A549 (cell line): Measurements from ENCODE around the gene ADAMTS2. TPM values are rescaled to one million over a fixed set of nuclear protein-coding genes. Genes with fewer than 3 reads are reported as not detected.

Experiments
- ATAC-seq, 2 experiments: fragments of 200-7000 bp in 1 of 2; fragments of >200 bp in 1 of 2; cut with Nextera tagmentation in 1 of 2; cut with Tn5 transposase in 1 of 2; 3 replicates each; pipeline versions ENCODE4 v1.8.0 to v1.9.1; 2018 to 2020; ENCODE audit warnings: mild to moderate bottlenecking in 1 of 2, moderate library complexity in 1 of 2
- CTCF ChIA-PET: fragments of 300-600 bp; sonication (Branson Sonifier 250); formaldehyde crosslinking; extraction: SDS; loops from one replicate; lab custom pipeline; 2021; ENCODE audit warnings: antibody characterized with exemption, inconsistent platforms; lab: Yijun Ruan, JAX
- POLR2A ChIA-PET: fragments of 350-600 bp; formaldehyde crosslinking; extraction: SDS; loops from one replicate; lab custom pipeline; 2021; ENCODE audit warnings: antibody characterized with exemption, inconsistent platforms; lab: Yijun Ruan, JAX
- DNase-seq, 2 experiments: peaks; one replicate each; pipeline versions ENCODE4 v3.0.0 to v3.0.0-alpha.2; 2011 to 2016; ENCODE audit warnings: low read depth in 1 of 2, low spot score in 1 of 2
- FAIRE-seq: peaks from 2 replicates; lab custom pipeline; 2011; peaks lifted over from hg19 to GRCh38; lab: Jason Lieb, UNC
- H3K27ac ChIP-seq, 2 experiments: fragments of >200 bp; sonication (Bioruptor Twin); formaldehyde crosslinking; 3 replicates each; pipeline ENCODE4 v1.5.1; 2016 to 2017
- H3K4me1 ChIP-seq: fragments of >200 bp; sonication (Bioruptor Twin); formaldehyde crosslinking; 3 replicates; pipeline ENCODE4 v1.6.1; 2016
- H3K4me2 ChIP-seq: fragments of >200 bp; sonication (Bioruptor Twin); formaldehyde crosslinking; 3 replicates; pipeline ENCODE4 v1.6.1; 2016
- H3K4me3 ChIP-seq: fragments of >200 bp; sonication (Bioruptor Twin); formaldehyde crosslinking; 3 replicates; pipeline ENCODE4 v1.5.1; 2016
- H3K9me3 ChIP-seq: fragments of >200 bp; sonication (Bioruptor Twin); formaldehyde crosslinking; 3 replicates; pipeline ENCODE4 v1.6.1; 2016
- CEBPB ChIP-seq, 2 experiments: fragments of >200 bp in 1 of 2; sonication (Bioruptor Twin) in 1 of 2; formaldehyde crosslinking in 1 of 2; IDR thresholded peaks; 2 replicates each; pipeline ENCODE4 v1.6.1; 2012 to 2016
- CTCF ChIP-seq: fragments of >200 bp; sonication (Bioruptor Twin); formaldehyde crosslinking; IDR thresholded peaks from 3 replicates; pipeline ENCODE4 v1.5.1; 2016
- EHF ChIP-seq: fragments of 250-450 bp; sonication (Bioruptor Pico); IDR thresholded peaks from 2 replicates; pipeline ENCODE4 v1.5.0; 2020; ENCODE audit warnings: mild to moderate bottlenecking
- FOSB ChIP-seq: fragments of 250-450 bp; sonication (Bioruptor Pico); IDR thresholded peaks from 2 replicates; pipeline ENCODE4 v1.5.0; 2020; ENCODE audit warnings: mild to moderate bottlenecking, moderate library complexity
- FOXS1 ChIP-seq: fragments of 250-450 bp; sonication (Bioruptor Pico); IDR thresholded peaks from 2 replicates; pipeline ENCODE4 v1.5.0; 2020; ENCODE audit warnings: mild to moderate bottlenecking, moderate library complexity
- GATA3 ChIP-seq: IDR thresholded peaks from 2 replicates; pipeline ENCODE4 v1.6.1; 2012; ENCODE audit warnings: borderline replicate concordance
- HES2 ChIP-seq: fragments of >200 bp; sonication (Bioruptor Twin); formaldehyde crosslinking; IDR thresholded peaks from 2 replicates; pipeline ENCODE4 v1.6.1; 2016
- HEYL ChIP-seq: fragments of 250-450 bp; sonication (Bioruptor Pico); IDR thresholded peaks from 2 replicates; pipeline ENCODE4 v1.8.0; 2021; ENCODE audit warnings: mild to moderate bottlenecking, moderate library complexity
- HMGXB4 ChIP-seq: fragments of 250-450 bp; sonication (Bioruptor Pico); IDR thresholded peaks from 2 replicates; pipeline ENCODE4 v1.5.0; 2021; ENCODE audit warnings: mild to moderate bottlenecking, moderate library complexity, borderline replicate concordance
- HOXA7 ChIP-seq: fragments of 250-450 bp; sonication (Bioruptor Pico); IDR thresholded peaks from 2 replicates; pipeline ENCODE4 v1.5.0; 2020; ENCODE audit warnings: mild to moderate bottlenecking, moderate library complexity
- JUNB ChIP-seq: fragments of >200 bp; sonication (Bioruptor Twin); formaldehyde crosslinking; IDR thresholded peaks from 2 replicates; pipeline ENCODE4 v1.6.1; 2016
- NR3C1 ChIP-seq: fragments of >200 bp; sonication (Bioruptor Twin); formaldehyde crosslinking; IDR thresholded peaks from 3 replicates; pipeline ENCODE4 v1.6.1; 2017
- PHF8 ChIP-seq: fragments of 200-600 bp; sonication (generic); IDR thresholded peaks from 2 replicates; pipeline ENCODE4 v1.6.1; 2016; ENCODE audit warnings: low read depth, mild to moderate bottlenecking, antibody characterized with exemption, moderate library complexity, borderline replicate concordance
- POLR2A ChIP-seq: IDR thresholded peaks from 2 replicates; pipeline ENCODE4 v1.6.1; 2012; ENCODE audit warnings: mild to moderate bottlenecking, low read length
- RAD21 ChIP-seq, 2 experiments: fragments of >200 bp in 1 of 2; sonication (Bioruptor Twin) in 1 of 2; formaldehyde crosslinking in 1 of 2; IDR thresholded peaks in 1 of 2; conservative IDR thresholded peaks in 1 of 2; 2 replicates in 1 of 2; 3 replicates in 1 of 2; pipeline ENCODE4 v1.6.1; 2012 to 2018; ENCODE audit warnings: inconsistent platforms in 1 of 2
- REST ChIP-seq: fragments of 200-600 bp; sonication (generic); IDR thresholded peaks from 2 replicates; pipeline ENCODE4 v1.6.1; 2016; ENCODE audit warnings: antibody characterized with exemption, mild to moderate bottlenecking, moderate library complexity
- RNF2 ChIP-seq: fragments of 200-600 bp; sonication (generic); IDR thresholded peaks from 2 replicates; pipeline ENCODE4 v1.6.1; 2016; ENCODE audit warnings: low read depth, mild to moderate bottlenecking, antibody characterized with exemption, moderate library complexity, borderline replicate concordance
- TP53 ChIP-seq: fragments of 250-450 bp; sonication (Bioruptor Pico); IDR thresholded peaks from 2 replicates; pipeline ENCODE4 v1.5.0; 2021; ENCODE audit warnings: mild to moderate bottlenecking, moderate library complexity
- ZFP36 ChIP-seq: fragments of 450-650 bp; IDR thresholded peaks from 2 replicates; pipeline ENCODE4 v1.6.1; 2014; ENCODE audit warnings: borderline replicate concordance; ENCODE audit not compliant: partially characterized antibody
- WGBS: methylation state at CpG from one replicate; pipeline ENCODE4 v1.1.6; 2017; ENCODE audit errors: missing lambda C conversion rate; 5-methylcytosine and 5-hydroxymethylcytosine counted together
- polyA plus RNA-seq, 4 experiments: library from polyadenylated mRNA; depleted of rRNA in 3 of 4; stranded (reverse); fragments of >200 nt; fragmentation: RNase III in 1 of 4; extraction: RNeasy Plus Mini Kit Qiagen cat#74134 plus additional on column Dnase treatment in 1 of 4; gene quantifications; 2 replicates in 3 of 4; 3 replicates in 1 of 4; pipeline ENCODE4 v1.2.3, GENCODE V29; 2011 to 2017
- TF ChIP-seq, protein P1 (sequence below): IDR thresholded peaks from 2 replicates; pipeline ENCODE4 v1.6.1; 2012

ADAMTS2 gene
- polyA plus RNA-seq, 2 of the 4 experiments (the other 2 are of a cell fraction), result not detected

DNA sequence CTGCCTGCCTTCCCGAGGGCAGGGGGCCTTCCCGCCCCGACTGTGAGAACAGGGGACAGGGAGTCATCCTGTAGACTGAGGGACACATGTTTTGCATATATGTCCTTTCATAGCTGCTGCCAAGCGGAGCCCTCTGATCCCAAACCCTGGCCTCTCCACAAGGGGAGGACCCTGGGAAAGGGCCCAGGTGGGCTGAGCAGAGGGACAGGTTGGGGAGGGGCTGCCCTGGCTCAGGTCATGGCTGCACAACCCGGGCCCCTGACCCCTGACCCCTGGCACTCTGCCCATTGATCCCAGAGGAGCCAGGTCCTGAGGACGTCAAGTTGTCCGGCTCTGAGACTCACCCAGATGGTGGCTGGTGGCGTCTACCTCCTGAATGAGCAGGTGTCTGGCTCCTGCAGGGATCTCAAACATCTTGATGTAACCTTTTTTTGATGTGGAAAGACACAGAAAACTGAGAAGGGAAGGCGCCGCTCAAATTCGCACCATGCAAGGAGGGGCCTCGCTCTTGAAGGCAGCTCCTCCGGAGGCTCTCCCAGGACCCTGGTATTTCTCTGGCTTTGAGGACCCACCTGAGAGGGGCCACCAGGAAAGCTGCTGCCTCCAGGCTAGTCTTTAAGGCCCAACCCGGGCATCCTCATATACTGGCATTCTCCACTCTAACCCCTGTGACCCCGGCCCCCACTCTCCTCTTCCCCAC, 213.2 kb downstream of the ADAMTS2 start:
- no peak for FAIRE-seq
- CTCF ChIA-PET, result no interaction called here
- Histone ChIP-seq H3K4me1 (no peaks in the 10 kb centered on the region), H3K4me3 (no peak overlapping the region), H3K27ac (no peak overlapping the region), H3K4me2 (no peak overlapping the region), H3K9me3 (peaks cover 18% of the 10 kb centered on the region; the same call in 1 of the 3 replicates)
- POLR2A ChIA-PET, result no interaction called here
- no peak for ATAC-seq
- no peak for DNase-seq
- no peak for TF ChIP-seq PHF8
- TF ChIP-seq JUNB, result no peak
- TF ChIP-seq, protein P1, sequence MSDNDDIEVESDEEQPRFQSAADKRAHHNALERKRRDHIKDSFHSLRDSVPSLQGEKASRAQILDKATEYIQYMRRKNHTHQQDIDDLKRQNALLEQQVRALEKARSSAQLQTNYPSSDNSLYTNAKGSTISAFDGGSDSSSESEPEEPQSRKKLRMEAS, result no peak
- TF ChIP-seq REST, result no peak
- no peak for TF ChIP-seq HOXA7 (CRISPR knock-in tag)
- TF ChIP-seq GATA3, result no peak
- TF ChIP-seq FOSB (CRISPR knock-in tag), result no peak
- TF ChIP-seq HES2, result no peak
- TF ChIP-seq CEBPB (IDR thresholded peaks at IDR 0.05), result no peak
- TF ChIP-seq EHF, result no peak
- TF ChIP-seq HEYL (CRISPR knock-in tag), result no peak
- TF ChIP-seq FOXS1 (CRISPR knock-in tag), result no peak
- TF ChIP-seq TP53 (CRISPR knock-in tag), result no peak
- TF ChIP-seq RNF2, result no peak
- no peak for TF ChIP-seq HMGXB4 (CRISPR knock-in tag)
- TF ChIP-seq ZFP36, result no peak
- no peak for TF ChIP-seq POLR2A
- TF ChIP-seq RAD21 (conservative IDR thresholded peaks at IDR 0.05 in 1 of 2, IDR thresholded peaks at IDR 0.05 in 1 of 2), result no peak
- no peak for TF ChIP-seq NR3C1
- TF ChIP-seq CTCF, result no peak
- 50% methylated on average over 14 of the region's 15 CpGs for WGBS
